GM18517 (cell line): ENCODE data around the gene ANAPC16.
"Not testable (repeated sequence)": the region's sequence is repeated elsewhere in the genome, so short reads cannot be mapped to it uniquely, and the experiment has no call there.

ENCODE experiments used
- ATAC-seq: cut with Tn5 transposase; IDR thresholded peaks from one replicate; pipeline ENCODE4 v1.9.1; 2021; ENCODE audit warnings: mild to moderate bottlenecking, moderate library complexity; ENCODE audit not compliant: unreplicated experiment

The ANAPC16 gene

GRCh38 chr10:72211381-72211780, 4.4 kb upstream of the ANAPC16 start:
- not testable (repeated sequence) for ATAC-seq

GRCh38 chr10:72211832-72212231, 4.0 kb upstream of the ANAPC16 start:
- ATAC-seq, result not testable (repeated sequence)

- ATAC-seq, result no peak
These were observed 2.5 kb downstream of the ANAPC16 start for GRCh38 chr10:72218325-72218724.

GRCh38 chr10:72218726-72219125, 2.9 kb downstream of the ANAPC16 start:
- no peak for ATAC-seq

- ATAC-seq, result no peak
These were observed 3.5 kb downstream of the ANAPC16 start for GRCh38 chr10:72219235-72219814.

GRCh38 chr10:72220637-72221036, 4.8 kb downstream of the ANAPC16 start:
- no peak for ATAC-seq

GRCh38 chr10:72221278-72221677, 5.5 kb downstream of the ANAPC16 start:
- no peak for ATAC-seq

- no peak for ATAC-seq
These were observed 7.9 kb downstream of the ANAPC16 start for GRCh38 chr10:72223743-72224101.

GRCh38 chr10:72224191-72224590, 8.4 kb downstream of the ANAPC16 start:
- ATAC-seq, result not testable (repeated sequence)

- ATAC-seq, result no peak
These were observed 10.7 kb downstream of the ANAPC16 start for GRCh38 chr10:72226418-72227027.

- no peak for ATAC-seq
These were observed 12.0 kb downstream of the ANAPC16 start for GRCh38 chr10:72227826-72228225.

- no peak for ATAC-seq
These were observed 12.5 kb downstream of the ANAPC16 start for GRCh38 chr10:72228318-72228751.

GRCh38 chr10:72229261-72230251, 13.7 kb downstream of the ANAPC16 start:
- ATAC-seq, result no peak

- no peak for ATAC-seq
These were observed 17.8 kb downstream of the ANAPC16 start for GRCh38 chr10:72233621-72234020.

GRCh38 chr10:72234560-72235095, 18.8 kb downstream of the ANAPC16 start:
- ATAC-seq, result no peak

- no peak for ATAC-seq
These were observed 19.9 kb downstream of the ANAPC16 start for GRCh38 chr10:72235544-72236279.

- ATAC-seq, result no peak
These were observed 22.8 kb downstream of the ANAPC16 start for GRCh38 chr10:72238392-72239175.

GRCh38 chr10:72239409-72239808, 23.6 kb downstream of the ANAPC16 start:
- no peak for ATAC-seq

- ATAC-seq, result no peak
These were observed 24.6 kb downstream of the ANAPC16 start for GRCh38 chr10:72240371-72240770.

- ATAC-seq, result no peak
These were observed 26.0 kb downstream of the ANAPC16 start for GRCh38 chr10:72241691-72242252.
